ENCODE data around the gene IFIT3.

Gene IFIT3

DNA sequence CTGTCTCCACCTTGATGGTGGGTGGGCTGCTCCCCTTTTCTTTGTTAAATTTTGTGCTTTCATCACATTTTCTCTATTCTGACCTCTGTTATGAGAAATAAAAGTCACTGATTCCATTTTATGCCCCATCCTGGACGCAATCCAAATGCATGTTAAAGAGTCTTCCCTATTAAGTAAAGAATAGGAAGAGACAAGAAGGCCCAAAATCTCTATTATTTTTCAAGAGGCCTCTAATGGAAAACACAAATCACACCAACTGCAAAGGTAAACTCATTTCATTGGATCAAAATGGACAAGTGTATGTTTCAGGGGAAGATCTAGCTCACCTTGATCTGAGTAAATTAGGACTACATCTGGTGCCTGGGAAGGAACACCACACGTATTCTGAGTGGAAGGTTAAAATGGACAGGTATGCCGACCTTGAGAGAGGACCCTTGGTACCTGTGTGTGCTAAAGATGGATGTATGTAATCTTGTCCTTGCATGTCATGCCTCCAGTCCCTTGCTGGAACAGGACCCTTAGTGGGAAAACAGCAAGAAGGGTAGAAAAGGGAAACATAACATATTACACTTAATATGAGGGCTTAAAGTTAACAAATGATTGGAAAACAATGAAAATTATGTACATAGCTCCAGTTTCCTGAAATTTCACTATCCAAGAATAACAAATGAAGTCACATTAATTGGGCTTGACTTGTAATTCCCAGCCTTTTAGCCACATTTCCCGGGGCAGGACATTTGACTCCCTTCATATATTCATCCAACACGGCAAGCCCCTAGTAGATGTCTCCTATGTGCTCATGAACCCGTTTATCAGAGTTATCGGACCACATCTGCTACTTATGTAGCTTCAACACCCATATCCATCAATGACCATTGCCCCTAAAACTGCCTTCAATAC, 18.4 kb upstream of the IFIT3 start:
- Histone ChIP-seq H2BK120ac (ENCODE audit: insufficient read depth, low read length, poor library complexity) (no peak overlapping the region), H3K4me2 (ENCODE audit: low read length) (no peak overlapping the region), H2BK5ac (ENCODE audit: low read depth, low read length, poor library complexity) (no peak overlapping the region), H3K36me3 (ENCODE audit: control insufficient read depth in 1 of 2, insufficient read depth in 2 of 2, low read length in 2 of 2) (no peaks in the 10 kb centered on the region), H3K9me3 (ENCODE audit: insufficient read depth, low read depth, low read length) (no peaks in the 10 kb centered on the region), H3K4ac (ENCODE audit: low read depth, low read length) (no peak overlapping the region), H3K27me3 (ENCODE audit: insufficient read depth, low read length) (no peaks in the 10 kb centered on the region), H2BK12ac (ENCODE audit: low read length) (no peak overlapping the region), H3K79me2 (ENCODE audit: control insufficient read depth, insufficient read depth, low read length, poor library complexity) (no peaks in the 10 kb centered on the region), H3K27ac (ENCODE audit: low read depth, low read length) (no peak overlapping the region), H2AFZ (ENCODE audit: insufficient read depth, low read length, poor library complexity) (no peak overlapping the region), H4K91ac (ENCODE audit: low read depth, low read length) (no peak overlapping the region), H3K79me1 (ENCODE audit: low read length) (no peaks in the 10 kb centered on the region), H4K12ac (ENCODE audit: low read depth, low read length) (no peak overlapping the region), H3K23ac (ENCODE audit: low read length) (no peak overlapping the region), H3K4me1 (ENCODE audit: control insufficient read depth in 1 of 2, insufficient read depth in 2 of 2, low read length in 2 of 2) (no peaks in the 10 kb centered on the region), H2AK5ac (ENCODE audit: low read length) (no peak overlapping the region), H3K9ac (ENCODE audit: low read length) (no peak overlapping the region), H3K18ac (ENCODE audit: low read length) (no peak overlapping the region), H3K4me3 (ENCODE audit: low read depth, low read length) (no peak overlapping the region), H4K8ac (ENCODE audit: low read depth, low read length) (no peak overlapping the region), H3K14ac (ENCODE audit: low read length) (no peak overlapping the region)
- no CpG with 5 or more reads among the region's 7 CpGs for WGBS (ENCODE audit: extremely low coverage, insufficient coverage, insufficient read length)
- DNase-seq = no peak

DNA sequence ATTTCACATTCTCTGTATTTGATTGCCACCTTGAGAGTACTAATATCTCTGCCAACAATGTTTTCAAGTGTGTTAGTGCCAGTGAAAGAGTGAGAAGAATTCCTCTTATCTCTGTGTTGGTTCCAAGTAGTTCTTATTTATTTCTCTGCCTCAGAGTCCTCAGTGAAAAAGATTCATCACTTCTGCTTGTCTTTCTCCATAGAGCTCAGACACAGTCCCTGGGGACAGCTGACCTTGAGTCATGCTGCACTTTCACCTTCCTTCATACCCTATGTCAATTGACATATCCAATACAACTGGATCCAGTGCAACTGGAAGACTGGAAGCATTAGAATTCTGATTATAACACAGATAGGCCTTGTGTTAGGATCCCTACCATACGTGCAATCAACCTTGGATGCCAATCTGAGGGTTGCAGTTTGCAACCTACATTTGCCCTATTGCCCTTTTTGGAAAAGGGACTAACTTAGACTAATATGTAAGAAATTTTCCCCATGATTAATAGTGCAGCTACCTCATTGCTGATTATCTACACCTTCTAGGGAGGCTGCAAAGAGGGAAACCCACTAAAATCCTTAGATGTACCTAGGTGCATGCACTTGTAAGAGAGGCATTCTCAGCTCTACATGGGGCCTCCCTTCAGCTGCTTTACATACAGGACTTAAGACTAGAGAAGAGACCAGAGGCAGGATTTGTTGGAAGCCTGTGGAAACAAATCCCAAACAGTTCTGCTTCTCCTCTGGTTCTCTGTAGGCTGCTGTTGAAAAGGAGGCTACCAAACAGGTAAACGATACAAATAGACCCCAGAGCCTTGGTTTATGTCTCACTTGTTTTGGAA, 17.5 kb upstream of the IFIT3 start:
- no peaks in the 10 kb centered on the region for H3K27me3 ChIP-seq (ENCODE audit: insufficient read depth, low read length)
- no peaks in the 10 kb centered on the region for H3K79me1 ChIP-seq (ENCODE audit: low read length)
- H3K9ac ChIP-seq (ENCODE audit: low read length) = no peak overlapping the region
- H3K23ac ChIP-seq (ENCODE audit: low read length) = no peak overlapping the region
- no peak overlapping the region for H2BK5ac ChIP-seq (ENCODE audit: low read depth, low read length, poor library complexity)
- no peaks in the 10 kb centered on the region for H3K4me1 ChIP-seq (ENCODE audit: control insufficient read depth in 1 of 2, insufficient read depth in 2 of 2, low read length in 2 of 2)
- H4K91ac ChIP-seq (ENCODE audit: low read depth, low read length) = no peak overlapping the region
- H2AFZ ChIP-seq (ENCODE audit: insufficient read depth, low read length, poor library complexity) = no peak overlapping the region
- no peak overlapping the region for H2BK12ac ChIP-seq (ENCODE audit: low read length)
- no peak overlapping the region for H3K4ac ChIP-seq (ENCODE audit: low read depth, low read length)
- H2AK5ac ChIP-seq (ENCODE audit: low read length) = no peak overlapping the region
- no peak overlapping the region for H3K27ac ChIP-seq (ENCODE audit: low read depth, low read length)
- H4K12ac ChIP-seq (ENCODE audit: low read depth, low read length) = no peak overlapping the region
- H3K9me3 ChIP-seq (ENCODE audit: insufficient read depth, low read depth, low read length) = no peaks in the 10 kb centered on the region
- no peaks in the 10 kb centered on the region for H3K36me3 ChIP-seq (ENCODE audit: control insufficient read depth in 1 of 2, insufficient read depth in 2 of 2, low read length in 2 of 2)
- no CpG with 5 or more reads among the region's 2 CpGs for WGBS (ENCODE audit: extremely low coverage, insufficient coverage, insufficient read length)
- no peak overlapping the region for H4K8ac ChIP-seq (ENCODE audit: low read depth, low read length)
- no peak overlapping the region for H3K4me3 ChIP-seq (ENCODE audit: low read depth, low read length)
- no peak overlapping the region for H3K14ac ChIP-seq (ENCODE audit: low read length)
- no peak overlapping the region for H3K4me2 ChIP-seq (ENCODE audit: low read length)
- no peak overlapping the region for H3K18ac ChIP-seq (ENCODE audit: low read length)
- no peak overlapping the region for H2BK120ac ChIP-seq (ENCODE audit: insufficient read depth, low read length, poor library complexity)
- H3K79me2 ChIP-seq (ENCODE audit: control insufficient read depth, insufficient read depth, low read length, poor library complexity) = no peaks in the 10 kb centered on the region
- DNase-seq = no peak

DNA sequence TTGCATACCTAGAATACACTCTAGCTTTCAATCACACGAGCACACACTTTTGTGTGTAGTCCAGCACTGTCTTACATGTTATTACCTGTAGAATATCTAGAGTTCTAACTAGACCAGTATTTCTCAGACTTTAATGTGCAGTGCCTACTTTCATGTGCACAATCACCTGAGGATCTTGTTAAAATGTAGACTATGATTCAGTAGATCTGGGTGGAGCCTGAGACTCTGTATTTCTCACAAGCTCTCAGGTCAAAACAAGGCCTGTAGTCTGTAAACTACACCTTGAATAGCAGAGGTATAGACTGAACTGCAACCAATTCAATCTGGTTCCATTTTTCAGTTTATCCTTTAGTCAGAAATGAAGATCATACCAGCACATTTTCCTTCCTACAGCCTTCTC, 14.8 kb upstream of the IFIT3 start:
- Histone ChIP-seq H3K9me3 (ENCODE audit: insufficient read depth, low read depth, low read length) (no peaks in the 10 kb centered on the region), H4K91ac (ENCODE audit: low read depth, low read length) (no peak overlapping the region), H2AK5ac (ENCODE audit: low read length) (no peak overlapping the region), H3K14ac (ENCODE audit: low read length) (no peak overlapping the region), H3K4ac (ENCODE audit: low read depth, low read length) (no peak overlapping the region), H3K79me2 (ENCODE audit: control insufficient read depth, insufficient read depth, low read length, poor library complexity) (no peaks in the 10 kb centered on the region), H3K27ac (ENCODE audit: low read depth, low read length) (no peak overlapping the region), H3K18ac (ENCODE audit: low read length) (no peak overlapping the region), H3K4me3 (ENCODE audit: low read depth, low read length) (no peak overlapping the region), H2AFZ (ENCODE audit: insufficient read depth, low read length, poor library complexity) (no peak overlapping the region), H4K12ac (ENCODE audit: low read depth, low read length) (no peak overlapping the region), H2BK120ac (ENCODE audit: insufficient read depth, low read length, poor library complexity) (no peak overlapping the region), H2BK5ac (ENCODE audit: low read depth, low read length, poor library complexity) (no peak overlapping the region), H3K36me3 (ENCODE audit: control insufficient read depth in 1 of 2, insufficient read depth in 2 of 2, low read length in 2 of 2) (no peaks in the 10 kb centered on the region), H3K9ac (ENCODE audit: low read length) (no peak overlapping the region), H3K79me1 (ENCODE audit: low read length) (no peaks in the 10 kb centered on the region), H2BK12ac (ENCODE audit: low read length) (no peak overlapping the region), H3K23ac (ENCODE audit: low read length) (no peak overlapping the region), H4K8ac (ENCODE audit: low read depth, low read length) (no peak overlapping the region), H3K27me3 (ENCODE audit: insufficient read depth, low read length) (no peaks in the 10 kb centered on the region), H3K4me1 (ENCODE audit: control insufficient read depth in 1 of 2, insufficient read depth in 2 of 2, low read length in 2 of 2) (no peaks in the 10 kb centered on the region), H3K4me2 (ENCODE audit: low read length) (no peak overlapping the region)
- no CpG with 5 or more reads among the region's 1 CpG for WGBS (ENCODE audit: extremely low coverage, insufficient coverage, insufficient read length)
- DNase-seq = no peak

DNA sequence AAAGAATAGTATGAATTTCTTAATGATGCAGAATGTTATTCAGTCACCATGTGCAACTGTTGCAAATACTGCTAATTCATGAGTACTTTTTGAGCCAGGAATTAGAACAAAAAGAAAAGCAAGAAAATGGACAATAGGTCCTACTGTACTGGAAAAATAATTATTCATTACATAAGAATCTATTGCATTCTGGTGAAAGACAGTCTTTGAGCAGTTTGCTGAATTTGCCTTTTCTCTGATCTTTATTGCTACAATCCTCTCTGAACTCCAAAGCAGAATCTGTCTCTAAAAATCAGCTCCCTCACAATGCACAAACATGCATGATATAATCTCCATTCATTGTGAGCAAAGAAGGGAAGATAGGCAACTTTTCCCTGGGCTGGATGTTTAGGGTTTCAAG, 13.1 kb upstream of the IFIT3 start:
- H3K14ac ChIP-seq (ENCODE audit: low read length) = no peak overlapping the region
- H3K36me3 ChIP-seq (ENCODE audit: control insufficient read depth in 1 of 2, insufficient read depth in 2 of 2, low read length in 2 of 2) = no peaks in the 10 kb centered on the region
- no peak overlapping the region for H3K18ac ChIP-seq (ENCODE audit: low read length)
- H2BK5ac ChIP-seq (ENCODE audit: low read depth, low read length, poor library complexity) = no peak overlapping the region
- H3K27me3 ChIP-seq (ENCODE audit: insufficient read depth, low read length) = no peaks in the 10 kb centered on the region
- no peak overlapping the region for H2AFZ ChIP-seq (ENCODE audit: insufficient read depth, low read length, poor library complexity)
- no peaks in the 10 kb centered on the region for H3K9me3 ChIP-seq (ENCODE audit: insufficient read depth, low read depth, low read length)
- H3K9ac ChIP-seq (ENCODE audit: low read length) = no peak overlapping the region
- no peak overlapping the region for H4K91ac ChIP-seq (ENCODE audit: low read depth, low read length)
- no peaks in the 10 kb centered on the region for H3K79me1 ChIP-seq (ENCODE audit: low read length)
- H3K4ac ChIP-seq (ENCODE audit: low read depth, low read length) = no peak overlapping the region
- no peak overlapping the region for H3K27ac ChIP-seq (ENCODE audit: low read depth, low read length)
- no peak overlapping the region for H3K4me2 ChIP-seq (ENCODE audit: low read length)
- no peak overlapping the region for H2BK12ac ChIP-seq (ENCODE audit: low read length)
- DNase-seq = no peak
- H3K4me1 ChIP-seq (ENCODE audit: control insufficient read depth in 1 of 2, insufficient read depth in 2 of 2, low read length in 2 of 2) = no peaks in the 10 kb centered on the region
- H4K8ac ChIP-seq (ENCODE audit: low read depth, low read length) = no peak overlapping the region
- H2BK120ac ChIP-seq (ENCODE audit: insufficient read depth, low read length, poor library complexity) = no peak overlapping the region
- H3K23ac ChIP-seq (ENCODE audit: low read length) = no peak overlapping the region
- H3K4me3 ChIP-seq (ENCODE audit: low read depth, low read length) = no peak overlapping the region
- no peaks in the 10 kb centered on the region for H3K79me2 ChIP-seq (ENCODE audit: control insufficient read depth, insufficient read depth, low read length, poor library complexity)
- no peak overlapping the region for H2AK5ac ChIP-seq (ENCODE audit: low read length)
- H4K12ac ChIP-seq (ENCODE audit: low read depth, low read length) = no peak overlapping the region

All from trophoblast cell (in vitro differentiated cells and primary cell).